ENCODE measurements around the gene TTC24.

- TF ChIP-seq POLR2AphosphoS5 (IDR thresholded peaks at IDR 0.05; ENCODE audit: insufficient read depth in 1 of 2, low read depth in 1 of 2) = no peak
- TF ChIP-seq CTCF (IDR thresholded peaks at IDR 0.05) = no peak
- no peak for TF ChIP-seq POLR2A (IDR thresholded peaks at IDR 0.05)
Measured at GRCh38 chr1:156574039-156574633, 5.4 kb upstream of the TTC24 start.
